ENCODE results near the gene UQCC3.

The UQCC3 gene

GRCh38 chr11:62708392-62708791 lies 36.9 kb downstream of the UQCC3 start:
- H3K36me3 ChIP-seq (ENCODE audit: insufficient read depth, low read length) = peaks cover 56% of the 10 kb centered on the region
- peaks cover 17% of the 10 kb centered on the region for H4K20me1 ChIP-seq (ENCODE audit: insufficient read depth, low read length, poor library complexity, severe bottlenecking)
- H3K4me1 ChIP-seq (ENCODE audit: insufficient read depth, low read length, poor library complexity, severe bottlenecking) = peaks cover 13% of the 10 kb centered on the region
- no peak overlapping the region for H3K4me2 ChIP-seq (ENCODE audit: low read depth, low read length, poor library complexity, severe bottlenecking)
- no peak overlapping the region for H3K4me3 ChIP-seq (ENCODE audit: low read length, poor library complexity, severe bottlenecking)
- TF ChIP-seq CTCF (conservative IDR thresholded peaks at IDR 0.05; ENCODE audit: low read length) (no peak), EZH2phosphoT487 (IDR thresholded peaks at IDR 0.05; ENCODE audit: borderline replicate concordance) (no peak)
- H3K79me2 ChIP-seq (ENCODE audit: insufficient read depth, low read length) = peaks cover 4% of the 10 kb centered on the region; the same call in 1 of the 2 replicates
- H3K27me3 ChIP-seq (ENCODE audit: insufficient read depth, low read length, poor library complexity, severe bottlenecking) = no peaks in the 10 kb centered on the region
- no peak overlapping the region for H3K9ac ChIP-seq (ENCODE audit: low read depth, low read length, poor library complexity, severe bottlenecking)
- H3K9me3 ChIP-seq (ENCODE audit: insufficient read depth, low read depth, low read length) = no peaks in the 10 kb centered on the region
- no peak overlapping the region for H2AFZ ChIP-seq (ENCODE audit: low read length)
- H3K9me2 ChIP-seq (replicated peaks; ENCODE audit: low read depth, low read length) = no peaks in the 10 kb centered on the region
- peaks cover 12% of the 10 kb centered on the region for H3F3A ChIP-seq (ENCODE audit: low read depth)

- peaks cover 8% of the 10 kb centered on the region; the same call in 1 of the 2 replicates for H3K79me2 ChIP-seq (ENCODE audit: insufficient read depth, low read length)
- H3K27me3 ChIP-seq (ENCODE audit: insufficient read depth, low read length, poor library complexity, severe bottlenecking) = no peaks in the 10 kb centered on the region
- no peak overlapping the region for H3K4me3 ChIP-seq (ENCODE audit: low read length, poor library complexity, severe bottlenecking)
- H3K9me3 ChIP-seq (ENCODE audit: insufficient read depth, low read depth, low read length) = no peaks in the 10 kb centered on the region
- no peak for TF ChIP-seq EZH2phosphoT487 (IDR thresholded peaks at IDR 0.05; ENCODE audit: borderline replicate concordance)
- TF ChIP-seq CTCF (conservative IDR thresholded peaks at IDR 0.05; ENCODE audit: low read length) = no peak
- peaks cover 60% of the 10 kb centered on the region for H3K36me3 ChIP-seq (ENCODE audit: insufficient read depth, low read length)
- peaks cover 12% of the 10 kb centered on the region for H3F3A ChIP-seq (ENCODE audit: low read depth)
- H2AFZ ChIP-seq (ENCODE audit: low read length) = no peak overlapping the region
- H3K9me2 ChIP-seq (replicated peaks; ENCODE audit: low read depth, low read length) = no peaks in the 10 kb centered on the region
- H4K20me1 ChIP-seq (ENCODE audit: insufficient read depth, low read length, poor library complexity, severe bottlenecking) = peaks cover 21% of the 10 kb centered on the region
- H3K9ac ChIP-seq (ENCODE audit: low read depth, low read length, poor library complexity, severe bottlenecking) = no peak overlapping the region
- H3K4me2 ChIP-seq (ENCODE audit: low read depth, low read length, poor library complexity, severe bottlenecking) = no peak overlapping the region
- peaks cover 13% of the 10 kb centered on the region for H3K4me1 ChIP-seq (ENCODE audit: insufficient read depth, low read length, poor library complexity, severe bottlenecking)
Observed at GRCh38 chr11:62708793-62709192, 37.3 kb downstream of the UQCC3 start.

GRCh38 chr11:62709247-62710000 lies 38.0 kb downstream of the UQCC3 start:
- H3K9me2 ChIP-seq (replicated peaks; ENCODE audit: low read depth, low read length) = no peaks in the 10 kb centered on the region
- H2AFZ ChIP-seq (ENCODE audit: low read length) = no peak overlapping the region
- no peaks in the 10 kb centered on the region for H3K27me3 ChIP-seq (ENCODE audit: insufficient read depth, low read length, poor library complexity, severe bottlenecking)
- H3K4me2 ChIP-seq (ENCODE audit: low read depth, low read length, poor library complexity, severe bottlenecking) = no peak overlapping the region
- peaks cover 13% of the 10 kb centered on the region for H3K4me1 ChIP-seq (ENCODE audit: insufficient read depth, low read length, poor library complexity, severe bottlenecking)
- peaks cover 66% of the 10 kb centered on the region for H3K36me3 ChIP-seq (ENCODE audit: insufficient read depth, low read length)
- H3K9me3 ChIP-seq (ENCODE audit: insufficient read depth, low read depth, low read length) = no peaks in the 10 kb centered on the region
- H3K4me3 ChIP-seq (ENCODE audit: low read length, poor library complexity, severe bottlenecking) = no peak overlapping the region
- no peak overlapping the region for H3K9ac ChIP-seq (ENCODE audit: low read depth, low read length, poor library complexity, severe bottlenecking)
- no peak for TF ChIP-seq CTCF (conservative IDR thresholded peaks at IDR 0.05; ENCODE audit: low read length)
- TF ChIP-seq EZH2phosphoT487 (IDR thresholded peaks at IDR 0.05; ENCODE audit: borderline replicate concordance) = no peak
- peaks cover 12% of the 10 kb centered on the region; the same call in 1 of the 2 replicates for H3K79me2 ChIP-seq (ENCODE audit: insufficient read depth, low read length)
- H3F3A ChIP-seq (ENCODE audit: low read depth) = peaks cover 12% of the 10 kb centered on the region
- H4K20me1 ChIP-seq (ENCODE audit: insufficient read depth, low read length, poor library complexity, severe bottlenecking) = peaks cover 28% of the 10 kb centered on the region

Data from Loucy (cell line).